Neural crest cell (in vitro differentiated cells): ENCODE results near the gene HES5. TPM values are rescaled to one million over a fixed set of nuclear protein-coding genes. Genes with fewer than 3 reads are reported as not detected.

Experiments
- DNase-seq: peaks from one replicate; pipeline ENCODE4 v3.0.0; 2021; ENCODE audit warnings: low read depth, mixed read lengths, low spot score
- H3K27ac Mint-ChIP-seq: one replicate; pipeline ENCODE4 v1.8.0; 2021; ENCODE audit warnings: mild to moderate bottlenecking, mixed read lengths; ENCODE audit not compliant: unreplicated experiment
- H3K27me3 Mint-ChIP-seq: 2 replicates; pipeline ENCODE4 v1.8.0; 2021; ENCODE audit warnings: low read depth, mild to moderate bottlenecking, mixed read lengths
- H3K36me3 Mint-ChIP-seq: 2 replicates; pipeline ENCODE4 v1.8.0; 2021; ENCODE audit warnings: low read depth, mild to moderate bottlenecking, mixed read lengths
- H3K4me1 Mint-ChIP-seq: 2 replicates; pipeline ENCODE4 v1.8.0; 2021; ENCODE audit warnings: mixed read lengths
- H3K4me3 Mint-ChIP-seq: one replicate; pipeline ENCODE4 v1.8.0; 2021; ENCODE audit warnings: mild to moderate bottlenecking, mixed read lengths
- H3K9me3 Mint-ChIP-seq: 2 replicates; pipeline ENCODE4 v1.8.0; 2021; ENCODE audit warnings: mixed read lengths
- CTCF ChIP-seq: fragments of 200-600 bp; sonication (generic); conservative IDR thresholded peaks from 2 replicates; pipeline ENCODE4 v1.5.0; 2021; ENCODE audit warnings: antibody characterized with exemption, mild to moderate bottlenecking
- total RNA-seq: library from RNA; stranded (reverse); gene quantifications from 2 replicates; pipeline ENCODE4 v1.2.1, GENCODE V29; 2021

Gene HES5
- total RNA-seq, 1 donor from 2014 or later: 92.2 TPM

- no peak overlapping the region for H3K27ac Mint-ChIP-seq
- H3K9me3 Mint-ChIP-seq: no peaks in the 10 kb centered on the region
- peak; percentile 20 for DNase-seq
- H3K36me3 Mint-ChIP-seq: no peaks in the 10 kb centered on the region
- TF ChIP-seq CTCF: no peak
- H3K4me3 Mint-ChIP-seq: peak overlapping the region; percentile 85
- H3K27me3 Mint-ChIP-seq: peaks cover 71% of the 10 kb centered on the region
- H3K4me1 Mint-ChIP-seq: peaks cover 33% of the 10 kb centered on the region
Measured at GRCh38 chr1:2532485-2533160, 2.6 kb upstream of the HES5 start.

- H3K4me3 Mint-ChIP-seq: peak overlapping the region; percentile 74
- H3K9me3 Mint-ChIP-seq: no peaks in the 10 kb centered on the region
- H3K27ac Mint-ChIP-seq: no peak overlapping the region
- peaks cover 67% of the 10 kb centered on the region for H3K27me3 Mint-ChIP-seq
- DNase-seq: no peak
- peaks cover 39% of the 10 kb centered on the region for H3K4me1 Mint-ChIP-seq
- no peaks in the 10 kb centered on the region for H3K36me3 Mint-ChIP-seq
- no peak for TF ChIP-seq CTCF
Measured at GRCh38 chr1:2530513-2531361, 674 bp upstream of the HES5 start.

GRCh38 chr1:2528966-2529783, 888 bp downstream of the HES5 start:
- Mint-ChIP-seq H3K4me1 (peaks cover 40% of the 10 kb centered on the region), H3K27me3 (peaks cover 58% of the 10 kb centered on the region), H3K4me3 (peak overlapping the region; percentile 98), H3K27ac (no peak overlapping the region), H3K36me3 (no peaks in the 10 kb centered on the region), H3K9me3 (no peaks in the 10 kb centered on the region)
- TF ChIP-seq CTCF: no peak
- peak; percentile 31 for DNase-seq

DNA sequence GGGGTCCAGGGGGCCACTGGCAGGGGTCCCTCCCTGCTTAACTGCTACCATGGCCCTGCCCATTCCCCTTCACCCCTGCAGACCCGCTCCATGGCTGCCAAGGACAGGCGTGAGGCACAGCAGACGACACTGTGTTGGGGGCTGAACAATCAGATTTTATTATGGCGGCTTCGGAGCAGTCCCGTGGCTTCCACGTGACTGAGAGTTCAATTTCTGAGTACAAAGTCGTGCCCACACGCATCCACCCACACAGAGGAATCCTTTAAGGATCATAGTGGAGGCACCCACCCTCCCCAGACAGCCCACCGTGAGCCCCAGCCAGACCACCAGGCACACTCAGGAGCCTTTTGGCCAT, 1.5 kb downstream of the HES5 start:
- Mint-ChIP-seq H3K27me3 (peaks cover 53% of the 10 kb centered on the region), H3K4me3 (peak overlapping the region; percentile 98)

More for the DNA sequence above, 1.5 kb downstream of the HES5 start:
- no peaks in the 10 kb centered on the region for H3K9me3 Mint-ChIP-seq
- no peak overlapping the region for H3K27ac Mint-ChIP-seq
- H3K4me1 Mint-ChIP-seq: peaks cover 40% of the 10 kb centered on the region
- TF ChIP-seq CTCF: no peak
- H3K36me3 Mint-ChIP-seq: no peaks in the 10 kb centered on the region
- DNase-seq: no peak
